Fibroblast of skin of left biceps (primary cell): Measurements from ENCODE around the gene PADI3.
A peak's percentile ranks its signal among the peaks of the same experiment; 100 is the strongest.

Experiments used
- DNase-seq, 2 experiments: peaks; one replicate each; pipeline ENCODE4 v3.0.0-alpha.2; 2013; ENCODE audit warnings: low read depth in 2 of 2

The PADI3 gene, protein sequence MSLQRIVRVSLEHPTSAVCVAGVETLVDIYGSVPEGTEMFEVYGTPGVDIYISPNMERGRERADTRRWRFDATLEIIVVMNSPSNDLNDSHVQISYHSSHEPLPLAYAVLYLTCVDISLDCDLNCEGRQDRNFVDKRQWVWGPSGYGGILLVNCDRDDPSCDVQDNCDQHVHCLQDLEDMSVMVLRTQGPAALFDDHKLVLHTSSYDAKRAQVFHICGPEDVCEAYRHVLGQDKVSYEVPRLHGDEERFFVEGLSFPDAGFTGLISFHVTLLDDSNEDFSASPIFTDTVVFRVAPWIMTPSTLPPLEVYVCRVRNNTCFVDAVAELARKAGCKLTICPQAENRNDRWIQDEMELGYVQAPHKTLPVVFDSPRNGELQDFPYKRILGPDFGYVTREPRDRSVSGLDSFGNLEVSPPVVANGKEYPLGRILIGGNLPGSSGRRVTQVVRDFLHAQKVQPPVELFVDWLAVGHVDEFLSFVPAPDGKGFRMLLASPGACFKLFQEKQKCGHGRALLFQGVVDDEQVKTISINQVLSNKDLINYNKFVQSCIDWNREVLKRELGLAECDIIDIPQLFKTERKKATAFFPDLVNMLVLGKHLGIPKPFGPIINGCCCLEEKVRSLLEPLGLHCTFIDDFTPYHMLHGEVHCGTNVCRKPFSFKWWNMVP

DNA sequence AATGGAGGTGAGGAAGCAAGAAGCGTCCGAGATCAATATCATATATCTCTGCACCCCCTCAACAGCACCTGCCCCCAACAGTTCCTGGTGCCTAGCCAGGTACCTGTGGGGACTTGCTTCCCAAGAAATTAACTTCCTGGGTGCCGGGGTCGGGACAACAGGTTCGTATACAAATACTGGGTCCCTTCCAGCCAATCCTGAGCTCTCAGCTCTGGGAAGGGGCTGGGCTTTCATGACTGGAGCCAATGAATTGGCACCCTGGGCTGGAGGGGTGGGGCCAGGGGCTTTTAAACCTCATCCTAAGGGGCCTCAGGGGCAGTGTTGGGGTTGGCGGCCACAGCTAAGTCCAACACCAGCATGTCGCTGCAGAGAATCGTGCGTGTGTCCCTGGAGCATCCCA lies at the start of gene PADI3:
PADI3 (plus strand) TSS at position 318 of the 400 bp plus-strand sequence; CDS start at position 358, 40 bp downstream.
- no peak for DNase-seq

DNA sequence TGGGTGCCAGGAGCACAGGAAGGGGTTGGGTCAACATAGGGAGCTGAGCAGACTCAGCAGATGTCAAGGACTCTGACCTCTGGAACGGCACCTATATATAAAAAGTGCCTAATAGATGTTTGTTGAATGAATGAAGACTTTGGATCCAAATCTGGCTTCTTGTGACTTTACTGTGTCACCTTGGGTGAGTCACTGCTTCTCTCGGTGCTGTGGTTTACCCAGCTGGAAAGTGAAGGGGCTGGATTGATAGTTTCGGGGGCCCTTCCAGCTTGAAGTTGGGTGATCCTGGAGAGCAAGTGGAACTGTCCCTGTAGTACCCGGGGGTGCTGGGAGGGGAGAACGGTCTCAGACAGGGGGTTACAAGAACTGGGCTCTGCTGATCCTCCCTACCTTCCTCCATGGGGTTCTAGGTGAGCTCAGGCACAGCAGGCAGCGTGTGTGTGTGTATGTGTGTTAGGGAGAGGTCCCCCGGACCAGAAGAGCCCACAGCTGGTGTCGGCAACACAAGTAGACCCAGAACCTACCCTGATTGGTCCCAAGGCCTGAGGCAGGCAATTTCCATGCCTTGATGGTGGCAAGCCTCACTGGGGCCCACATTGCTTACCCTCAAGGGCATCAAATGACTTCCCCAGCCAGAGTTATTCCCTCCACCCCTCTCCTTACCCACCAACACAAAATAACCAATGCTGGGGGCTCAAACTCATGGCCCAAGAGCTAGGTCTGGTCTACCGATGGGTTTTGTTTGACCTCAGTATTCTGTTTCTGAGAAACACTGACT lies 49.4 kb upstream of the PADI3 start:
- no peak for DNase-seq

DNA sequence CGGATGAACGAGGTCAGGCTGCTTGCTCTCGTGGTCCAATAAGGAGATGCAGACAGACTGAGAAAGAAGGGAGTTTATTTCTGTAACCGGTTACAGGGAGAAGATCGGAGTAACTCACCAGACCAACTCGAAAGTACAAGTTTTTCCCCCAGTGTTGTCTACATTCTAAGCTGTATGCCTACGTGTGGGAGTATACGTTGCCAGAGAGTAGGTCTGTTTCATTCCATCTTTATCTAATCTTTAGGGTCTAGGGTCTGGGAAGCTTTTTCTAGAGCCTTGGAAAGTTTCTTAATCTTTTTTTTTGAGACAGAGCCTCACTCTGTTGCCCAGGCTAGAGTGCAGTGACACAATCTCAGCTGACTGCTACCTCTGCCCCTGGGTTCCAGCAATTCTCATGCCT lies 48.7 kb upstream of the PADI3 start:
- no peak for DNase-seq

DNA sequence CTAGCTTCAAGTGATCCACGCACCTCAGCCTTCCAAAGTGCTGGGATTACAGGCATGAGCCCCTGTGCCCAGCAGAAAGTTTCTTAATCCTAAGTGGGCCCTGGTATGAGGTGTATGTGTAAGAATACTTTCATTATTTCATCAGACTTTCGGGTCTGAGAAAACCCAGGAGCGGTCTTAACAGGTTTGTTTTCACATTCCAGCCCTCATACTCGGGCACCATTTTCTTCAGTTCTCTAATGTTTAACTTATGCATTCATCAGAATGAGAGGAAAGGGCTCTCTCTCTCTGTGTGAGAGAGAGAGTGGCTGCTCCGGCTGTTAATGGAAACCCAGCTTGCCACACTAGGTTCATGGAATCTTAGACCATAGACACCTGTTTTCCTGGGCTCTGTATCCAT lies 48.1 kb upstream of the PADI3 start:
- DNase-seq = no peak

DNA sequence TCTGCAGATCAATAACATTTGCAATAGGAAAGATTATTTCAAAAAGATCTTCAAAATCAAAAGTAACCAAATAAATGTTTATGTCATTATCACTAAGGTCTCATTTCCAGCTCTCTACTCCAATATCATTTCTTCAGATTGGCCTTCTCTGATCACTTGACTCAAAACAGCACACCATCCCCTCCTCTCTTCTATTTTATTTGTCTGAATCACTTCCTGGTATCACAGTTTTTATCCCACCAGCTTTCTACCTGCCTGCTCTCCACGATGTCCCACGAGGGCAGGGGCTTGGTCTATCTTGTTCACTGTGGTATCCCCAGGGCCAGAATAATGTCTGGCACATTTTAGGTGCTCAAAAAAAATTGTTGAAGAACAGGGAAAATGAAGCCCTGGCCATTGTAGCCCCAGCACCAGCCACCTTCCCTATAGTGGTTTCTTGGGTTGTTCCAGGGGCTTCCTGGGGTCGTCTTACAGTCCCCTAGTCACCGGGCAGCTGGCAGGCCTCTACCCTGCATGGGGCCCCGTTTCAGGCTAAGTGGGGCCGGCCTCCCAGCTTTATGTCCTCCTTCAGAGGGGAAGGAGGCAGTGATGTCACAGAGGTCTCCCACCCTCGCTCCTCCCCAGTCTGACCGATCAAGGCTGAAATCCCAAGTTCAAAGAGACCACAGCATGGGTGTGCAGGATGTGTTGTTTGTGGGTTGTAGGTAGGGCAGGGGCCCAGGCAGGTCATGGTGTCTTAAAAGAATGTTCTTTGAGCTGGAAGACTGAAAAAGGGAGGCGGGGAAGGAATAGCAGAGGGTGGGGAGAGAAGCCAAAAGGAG lies 47.5 kb upstream of the PADI3 start:
- DNase-seq = no peak

DNA sequence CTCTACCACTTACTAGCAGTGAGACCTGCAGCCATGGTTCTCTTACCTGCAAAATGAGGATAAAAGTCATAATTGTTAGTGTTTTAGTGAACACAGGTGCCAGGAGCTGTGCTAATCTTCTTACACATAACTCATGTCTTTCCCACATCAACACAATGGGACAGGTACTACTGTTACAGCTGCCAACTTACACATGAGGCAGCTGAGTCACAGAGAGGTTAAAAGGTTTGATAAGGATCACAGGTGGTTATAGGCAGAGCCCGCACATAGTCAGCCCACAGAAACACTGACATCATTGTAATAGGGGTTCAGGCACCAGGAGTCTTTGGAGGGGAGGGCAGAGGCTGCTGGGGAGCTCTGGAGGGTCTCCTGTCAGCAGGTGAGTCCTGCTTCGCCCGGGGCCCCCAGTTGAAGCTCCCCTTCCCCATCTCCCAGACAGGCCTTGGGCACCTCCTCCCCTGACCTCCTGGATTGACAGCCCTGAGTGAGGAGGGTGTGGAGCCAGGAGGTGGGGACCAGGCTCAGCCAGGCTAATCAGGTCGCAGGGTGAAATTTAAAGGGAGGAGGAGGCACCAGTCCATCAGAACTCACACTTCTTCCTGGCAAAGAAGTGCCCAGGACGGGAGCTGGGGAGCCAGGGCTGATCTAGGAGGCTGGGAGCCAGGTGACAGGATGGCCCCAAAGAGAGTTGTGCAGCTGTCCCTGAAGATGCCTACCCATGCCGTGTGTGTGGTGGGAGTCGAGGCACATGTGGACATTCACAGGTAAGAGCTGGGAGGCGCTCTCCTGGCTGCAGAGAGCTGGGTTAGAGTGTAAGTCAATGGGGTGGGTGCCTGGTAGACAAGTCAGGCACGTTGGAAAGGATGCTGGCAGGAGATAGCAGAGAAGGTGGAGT lies 44.1 kb upstream of the PADI3 start, which contains the start of gene PADI1:
PADI1 (plus strand) TSS at position 583 of the 895 bp plus-strand sequence; CDS start at position 673, 90 bp downstream.
- no peak for DNase-seq

DNA sequence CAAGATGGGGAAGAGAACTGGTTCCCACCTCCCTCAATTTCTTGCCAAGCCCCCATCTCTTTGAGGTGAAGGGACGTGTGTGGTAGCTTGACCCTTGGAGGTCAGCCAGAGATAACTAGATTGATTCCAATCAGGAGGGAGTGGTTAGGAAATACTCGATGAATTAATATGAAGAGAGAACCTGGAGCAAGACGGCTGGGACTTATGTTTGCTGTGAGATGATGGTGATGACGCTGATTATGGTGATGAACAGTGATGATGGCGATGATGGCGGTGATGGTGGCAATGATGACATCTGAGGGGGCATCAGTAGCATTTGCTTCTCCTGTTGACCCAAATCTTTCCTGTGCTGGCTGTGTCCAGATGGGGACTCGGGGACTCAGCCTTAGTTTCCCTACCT lies 43.2 kb upstream of the PADI3 start:
- no peak for DNase-seq

DNA sequence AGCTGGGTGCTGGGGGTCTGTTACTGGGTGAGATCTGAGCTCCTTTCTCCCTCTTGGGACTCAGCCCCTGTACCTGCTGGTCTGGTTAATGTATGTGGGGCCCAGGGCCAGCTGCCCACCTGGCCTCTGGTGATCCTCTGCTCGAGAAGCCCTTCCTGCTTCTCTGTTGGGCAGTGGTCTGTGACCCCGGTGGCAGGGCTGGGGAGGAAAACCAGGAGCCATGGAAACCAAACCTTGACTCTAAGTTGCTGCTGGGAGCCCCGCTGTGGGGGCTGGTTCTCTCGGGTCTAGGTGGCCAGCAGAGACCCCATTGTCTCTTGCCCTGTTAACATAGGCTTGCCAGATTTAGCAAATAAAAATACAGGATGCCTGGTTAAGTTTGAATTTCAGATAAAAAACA lies 42.7 kb upstream of the PADI3 start:
- DNase-seq = no peak

DNA sequence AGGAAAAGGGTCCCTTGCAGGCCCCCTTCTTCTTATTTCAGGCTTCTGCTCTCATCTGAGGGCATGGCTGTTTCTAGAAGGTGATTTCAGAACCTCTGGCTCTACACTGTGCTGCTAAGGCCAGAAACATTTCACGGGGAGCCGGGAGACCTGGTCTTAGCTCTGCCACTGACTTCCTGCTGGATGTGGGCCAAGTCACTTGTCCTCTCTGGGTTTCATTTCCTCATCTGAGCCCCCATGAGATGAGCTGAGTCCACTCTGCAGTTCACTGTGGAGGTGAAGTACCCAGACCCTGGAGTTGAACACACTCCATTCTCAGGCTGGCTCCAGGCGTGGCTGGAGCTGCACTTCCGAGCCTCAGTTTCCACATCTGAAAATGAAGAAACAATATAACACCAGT lies 41.9 kb upstream of the PADI3 start:
- no peak for DNase-seq

DNA sequence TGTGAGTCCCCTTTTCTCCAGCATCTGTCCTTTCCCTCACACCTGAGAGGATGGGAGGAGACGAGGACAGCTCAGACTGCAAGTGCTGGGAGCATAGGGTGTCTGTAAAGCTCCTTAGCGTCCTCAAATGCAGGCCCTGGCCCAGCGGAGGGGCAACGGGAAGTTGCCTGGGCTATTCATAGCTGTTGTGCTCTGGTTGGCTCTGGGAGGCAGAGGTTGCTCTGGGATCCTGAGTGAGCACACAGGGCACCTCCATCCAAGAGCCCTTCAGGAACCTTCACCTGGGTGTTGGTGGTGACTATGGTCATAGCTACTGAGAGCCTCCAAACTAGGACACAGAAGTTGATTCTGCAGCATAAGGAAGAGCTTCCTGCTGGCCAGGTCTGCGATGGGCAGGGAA lies 41.4 kb upstream of the PADI3 start:
- DNase-seq = no peak

DNA sequence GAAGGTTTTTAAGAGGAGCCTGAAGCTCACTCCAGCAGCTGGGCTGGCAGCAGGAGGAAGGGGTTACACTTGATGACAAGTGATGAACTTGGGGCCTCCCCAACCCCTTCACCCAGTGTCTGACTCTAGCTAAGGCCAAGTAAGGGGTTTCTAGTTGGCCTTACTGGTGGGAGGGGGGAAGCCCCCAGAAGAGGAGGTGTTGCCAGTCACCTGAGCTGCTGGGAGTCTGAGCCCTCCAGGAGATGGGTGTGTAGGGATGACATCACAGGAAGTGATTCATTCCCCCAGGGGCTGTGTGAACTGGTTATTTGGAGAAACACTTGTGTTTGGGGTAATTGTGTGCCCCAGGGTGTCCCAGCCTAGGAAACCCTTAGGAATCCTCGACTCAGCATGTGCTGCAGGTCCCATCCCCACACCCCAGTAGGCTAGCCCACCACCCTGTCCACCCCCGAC lies 40.9 kb upstream of the PADI3 start:
- DNase-seq = no peak

DNA sequence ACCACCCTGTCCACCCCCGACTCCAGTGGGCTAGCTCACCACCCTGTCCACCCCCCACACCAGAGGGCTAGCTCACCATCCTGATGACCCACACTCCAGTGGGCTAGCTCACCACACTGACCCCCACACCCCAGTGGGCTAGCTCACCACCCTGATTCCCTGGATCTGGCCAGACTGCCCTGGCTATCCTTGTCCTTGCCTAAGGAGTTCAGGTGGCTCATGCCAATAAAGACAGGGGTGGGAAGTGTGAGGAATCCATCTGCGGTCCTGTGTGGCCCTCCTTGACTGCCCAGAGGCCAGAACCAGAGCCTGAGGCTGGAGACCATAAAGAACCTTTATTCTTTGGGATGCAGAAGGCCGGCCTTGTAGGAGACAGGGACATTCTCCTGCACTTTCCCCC lies 40.4 kb upstream of the PADI3 start:
- DNase-seq = no peak

DNA sequence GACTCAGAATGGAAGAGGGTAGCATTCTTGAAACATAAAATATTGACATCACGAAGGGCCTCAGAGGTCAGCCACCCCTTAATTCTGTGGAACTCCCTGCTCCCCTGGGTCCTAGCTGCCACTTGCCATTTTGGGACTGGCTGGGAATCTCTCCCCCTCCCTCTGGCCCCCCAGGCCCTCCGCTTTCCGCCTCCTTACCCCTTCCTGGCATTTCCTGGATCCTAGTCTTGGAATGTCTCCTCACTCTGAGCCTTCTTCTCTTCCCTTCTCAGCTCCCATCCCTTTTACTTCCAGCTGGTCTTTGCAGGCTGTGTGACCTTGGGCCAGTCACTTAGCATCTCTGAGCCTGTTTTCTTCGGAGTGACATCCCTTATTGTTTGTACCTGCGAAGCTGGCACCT lies 39.5 kb upstream of the PADI3 start:
- no peak for DNase-seq

DNA sequence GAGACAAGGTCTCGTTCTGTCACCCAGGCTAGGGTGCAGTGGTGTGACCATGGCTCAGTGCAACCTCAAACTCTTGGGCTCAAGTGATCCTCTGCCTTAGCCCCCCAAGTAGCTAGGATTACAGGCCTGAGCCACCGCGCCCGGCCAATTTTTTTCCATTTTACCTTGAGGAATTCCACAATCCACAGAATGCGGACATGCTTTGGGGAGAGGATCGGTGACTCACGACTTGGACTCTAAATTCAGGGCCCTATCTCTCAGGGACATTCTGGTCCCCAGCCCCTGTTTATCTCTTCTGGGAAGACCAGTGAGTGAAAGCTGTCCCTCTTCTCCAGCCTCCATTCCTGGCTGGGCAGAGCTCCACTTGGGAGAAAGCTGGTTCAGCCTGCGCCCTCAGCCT lies 38.7 kb upstream of the PADI3 start:
- no peak for DNase-seq

DNA sequence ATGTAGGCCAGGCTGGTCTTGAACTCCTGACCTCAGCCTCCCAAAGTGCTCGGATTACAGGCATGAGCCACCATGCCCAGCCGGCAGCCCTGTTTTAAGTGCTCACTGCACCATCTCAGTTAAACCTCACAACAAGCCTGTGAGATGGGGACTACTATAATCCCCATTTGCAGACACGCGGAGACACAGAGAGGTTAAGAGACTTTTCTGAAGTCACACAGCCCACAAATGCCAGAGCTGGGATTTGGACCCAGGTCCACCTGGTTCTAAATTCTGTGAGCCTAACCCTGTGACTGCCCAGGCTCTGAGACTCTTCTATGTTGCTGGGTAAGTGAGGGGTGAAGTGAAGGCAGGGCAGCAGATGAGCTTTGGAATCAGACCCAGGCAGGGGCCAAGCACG lies 37.5 kb upstream of the PADI3 start:
- no peak for DNase-seq

DNA sequence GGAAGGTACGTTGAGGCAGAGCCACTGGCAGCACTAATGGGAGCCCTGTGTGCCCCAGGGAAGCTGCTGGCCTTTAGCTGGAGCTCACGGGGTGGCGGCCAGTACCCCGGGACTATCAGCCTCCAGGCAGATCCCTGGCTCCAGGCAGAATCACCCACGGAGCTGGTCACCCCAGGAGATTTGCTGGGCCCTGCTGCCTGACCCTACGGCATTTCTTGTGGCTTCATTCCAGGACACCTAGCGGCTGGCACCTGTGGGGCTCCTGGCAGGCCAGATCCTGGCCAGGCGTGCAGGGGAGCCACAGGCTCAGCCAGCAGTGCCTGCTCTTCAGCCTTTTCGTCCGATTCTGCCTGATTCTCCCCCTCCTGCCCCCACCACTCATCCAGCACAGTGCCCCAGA lies 36.9 kb upstream of the PADI3 start:
- DNase-seq = no peak

DNA sequence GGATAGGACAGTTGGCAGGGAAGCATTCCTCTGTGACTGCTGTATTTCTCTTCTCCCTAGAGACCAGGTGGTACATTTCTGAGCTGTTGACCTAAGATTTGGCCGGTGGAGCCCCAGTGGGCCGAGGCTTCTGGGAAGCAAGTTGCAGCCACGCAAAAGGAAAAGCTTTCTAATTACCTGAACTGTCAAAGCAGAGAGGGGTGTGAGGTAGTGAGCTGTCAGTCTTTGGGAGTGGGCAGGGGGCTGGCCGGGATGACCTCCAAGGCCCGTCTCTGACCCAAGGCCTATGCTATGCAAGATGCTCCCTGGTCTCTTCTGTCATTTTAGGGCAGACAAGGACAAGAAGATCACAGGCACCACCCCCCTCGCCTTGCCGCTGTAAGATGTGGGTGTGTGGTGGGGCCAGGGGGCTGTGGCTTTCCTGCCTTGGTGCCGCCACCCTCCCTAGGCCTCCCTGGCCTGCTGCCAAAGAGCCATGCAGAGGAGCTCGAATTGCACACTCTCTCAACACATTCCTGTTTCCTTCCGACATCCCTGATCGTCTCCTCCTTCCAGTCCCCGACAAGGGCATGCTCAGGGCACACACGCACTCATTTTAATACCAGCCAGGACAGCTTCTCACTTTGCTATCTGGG lies 36.3 kb upstream of the PADI3 start:
- peak; percentile 53 to 65 for DNase-seq

DNA sequence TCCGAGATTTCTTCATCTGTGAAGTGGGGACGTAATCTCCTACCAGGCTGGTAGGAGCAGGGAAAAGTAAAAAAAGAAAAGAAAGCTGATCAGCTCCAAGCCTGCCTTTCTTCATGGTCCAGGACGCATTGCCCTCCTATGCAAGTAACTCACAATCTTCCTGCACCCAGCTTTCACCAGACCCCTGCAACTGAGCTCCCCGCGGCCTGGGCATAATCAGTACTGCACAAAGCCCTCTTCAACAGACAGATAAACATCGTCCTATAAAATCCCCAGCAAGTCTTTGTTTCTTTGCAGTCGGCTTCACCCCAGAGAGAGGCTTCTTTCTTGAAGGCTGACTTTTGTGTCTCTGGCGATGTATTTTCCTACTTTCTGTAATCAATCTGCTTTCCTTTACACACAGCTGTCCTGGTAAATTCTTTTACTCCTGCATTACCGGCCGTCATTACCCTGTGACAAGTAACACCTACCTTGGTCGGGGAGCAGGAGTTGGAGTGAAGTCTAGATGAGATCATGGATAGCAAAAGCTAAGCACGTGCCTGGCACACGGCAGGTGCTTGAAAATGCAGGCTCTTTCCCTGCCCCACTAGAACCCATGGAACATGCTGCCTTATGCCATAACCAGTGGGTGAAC lies 35.6 kb upstream of the PADI3 start:
- no peak for DNase-seq

DNA sequence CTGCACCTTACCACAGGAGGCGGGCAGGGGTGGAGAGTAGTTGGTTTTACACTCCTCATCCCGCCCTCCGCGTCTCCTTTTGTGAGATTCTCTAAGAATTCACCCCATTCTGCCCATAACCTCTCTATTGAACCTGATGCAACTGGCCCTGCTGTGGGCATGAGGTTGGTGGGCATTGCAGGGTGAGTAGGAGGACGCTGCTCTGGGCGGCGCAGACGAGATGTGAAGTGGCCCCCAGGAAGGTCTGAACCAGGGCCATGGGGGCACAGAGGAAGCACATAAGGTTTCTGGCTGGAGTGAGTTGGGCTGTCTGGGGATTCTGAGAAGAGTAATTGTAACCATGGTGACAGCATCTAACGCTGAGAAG lies 35.1 kb upstream of the PADI3 start:
- DNase-seq = no peak
